ENCODE results near the gene SNRPB2. TPM values are rescaled to one million over a fixed set of nuclear protein-coding genes. Genes with fewer than 3 reads are reported as not detected.

The SNRPB2 gene
- polyA plus RNA-seq, 3 donors = 25.2 to 66.3 (median 62.3) TPM

DNA sequence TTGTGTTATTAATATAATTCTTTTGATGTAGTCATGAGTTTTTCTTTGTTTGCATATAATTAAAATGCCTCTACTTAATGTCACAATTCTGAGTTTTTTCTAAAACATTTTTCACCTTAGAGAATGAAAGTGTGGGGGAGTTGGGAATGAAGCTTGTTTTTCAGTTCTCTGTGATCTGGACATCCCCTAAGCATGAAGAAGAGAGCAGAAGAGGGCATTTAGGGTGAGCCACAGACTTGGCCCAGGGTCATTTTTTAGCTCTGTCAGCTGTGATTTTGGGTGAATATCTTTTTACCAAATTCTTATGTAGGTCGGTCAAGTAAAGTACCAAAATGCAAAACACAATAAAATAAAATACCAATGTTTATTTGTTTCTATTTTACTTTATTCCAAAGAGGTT, 22.3 kb downstream of the SNRPB2 start:
- H3K27me3 Mint-ChIP-seq (ENCODE audit: low read depth in 3 of 3) = peaks cover 12 to 23% (median 17%) of the 10 kb centered on the region in 3 donors
- TF ChIP-seq, protein P1, sequence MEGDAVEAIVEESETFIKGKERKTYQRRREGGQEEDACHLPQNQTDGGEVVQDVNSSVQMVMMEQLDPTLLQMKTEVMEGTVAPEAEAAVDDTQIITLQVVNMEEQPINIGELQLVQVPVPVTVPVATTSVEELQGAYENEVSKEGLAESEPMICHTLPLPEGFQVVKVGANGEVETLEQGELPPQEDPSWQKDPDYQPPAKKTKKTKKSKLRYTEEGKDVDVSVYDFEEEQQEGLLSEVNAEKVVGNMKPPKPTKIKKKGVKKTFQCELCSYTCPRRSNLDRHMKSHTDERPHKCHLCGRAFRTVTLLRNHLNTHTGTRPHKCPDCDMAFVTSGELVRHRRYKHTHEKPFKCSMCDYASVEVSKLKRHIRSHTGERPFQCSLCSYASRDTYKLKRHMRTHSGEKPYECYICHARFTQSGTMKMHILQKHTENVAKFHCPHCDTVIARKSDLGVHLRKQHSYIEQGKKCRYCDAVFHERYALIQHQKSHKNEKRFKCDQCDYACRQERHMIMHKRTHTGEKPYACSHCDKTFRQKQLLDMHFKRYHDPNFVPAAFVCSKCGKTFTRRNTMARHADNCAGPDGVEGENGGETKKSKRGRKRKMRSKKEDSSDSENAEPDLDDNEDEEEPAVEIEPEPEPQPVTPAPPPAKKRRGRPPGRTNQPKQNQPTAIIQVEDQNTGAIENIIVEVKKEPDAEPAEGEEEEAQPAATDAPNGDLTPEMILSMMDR (IDR thresholded peaks at IDR 0.05) = no peak

DNA sequence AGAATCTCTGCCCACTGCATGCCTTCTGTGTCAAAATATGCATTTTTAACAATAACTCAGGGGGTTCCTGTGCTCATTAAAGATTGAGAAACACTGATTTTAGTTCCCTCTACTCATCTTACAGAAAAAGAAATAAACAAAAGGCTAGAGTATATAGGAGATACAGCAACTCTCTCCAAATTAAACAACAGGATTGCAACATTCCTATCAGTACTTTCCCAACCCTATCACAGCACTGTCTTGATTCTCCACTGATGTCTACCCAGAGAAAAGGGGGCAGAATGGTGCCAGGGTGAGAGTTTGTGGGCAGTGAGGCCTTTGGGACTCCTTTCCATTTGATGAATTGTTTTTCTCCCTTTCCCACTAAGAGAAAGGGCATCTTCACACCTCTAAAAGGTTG, 23.1 kb downstream of the SNRPB2 start:
- H3K27ac ChIP-seq (ENCODE audit: low read depth in 1 of 2, low read length in 2 of 2) = no peak overlapping the region
- no peaks in the 10 kb centered on the region for H3K4me1 ChIP-seq (ENCODE audit: control insufficient read depth in 1 of 2, insufficient read depth in 2 of 2, low read length in 2 of 2)
- no peaks in the 10 kb centered on the region for H4K20me1 ChIP-seq (ENCODE audit: insufficient read depth, low read length)
- no peak overlapping the region for H2AFZ ChIP-seq (ENCODE audit: insufficient read depth, low read depth, low read length, poor library complexity, severe bottlenecking)
- Mint-ChIP-seq H3K27ac (no peak overlapping the region), H3K9me3 (peaks cover 2 to 11% (median 5%) of the 10 kb centered on the region in 7 donors), H3K36me3 (no peaks in the 10 kb centered on the region), H3K4me1 (no peaks in the 10 kb centered on the region), H3K4me3 (no peak overlapping the region), H3K27me3 (ENCODE audit: low read depth in 3 of 3) (peaks cover 11 to 22% (median 17%) of the 10 kb centered on the region in 3 donors)
- peaks cover 2 to 17% of the 10 kb centered on the region in 2 donors for H3K27me3 ChIP-seq (ENCODE audit: control insufficient read depth in 2 of 2, insufficient read depth in 2 of 2, low read length in 2 of 2)
- H3K4me2 ChIP-seq (replicated peaks; ENCODE audit: extremely low read depth, low read length, poor library complexity, severe bottlenecking) = no peak overlapping the region
- H3K9ac ChIP-seq (ENCODE audit: insufficient read depth, low read length, poor library complexity, severe bottlenecking) = no peak overlapping the region
- DNase-seq = no peak
- H3K4me3 ChIP-seq (replicated peaks in 1 of 3; ENCODE audit: low read depth in 2 of 3, low read length in 3 of 3) = no peak overlapping the region
- TF ChIP-seq, protein P1 (IDR thresholded peaks at IDR 0.05) = no peak
- intact Hi-C loops (cut with micrococcal nuclease) = loop anchor here in 1 of 2 donors (10.0 kb wide), 1 partner anchor 48 kb away; no protein-coding TSS in a partner anchor
- no peaks in the 10 kb centered on the region for H3K36me3 ChIP-seq (replicated peaks in 1 of 2; ENCODE audit: control insufficient read depth in 1 of 2, insufficient read depth in 2 of 2, low read length in 2 of 2)
- no peaks in the 10 kb centered on the region for H3K79me2 ChIP-seq (ENCODE audit: insufficient read depth, low read length)
- H3K9me3 ChIP-seq (replicated peaks in 1 of 2; ENCODE audit: control insufficient read depth in 1 of 2, insufficient read depth in 1 of 2, low read length in 2 of 2) = peaks cover 0 to 6% of the 10 kb centered on the region in 2 donors

More for the DNA sequence above, 22.3 kb downstream of the SNRPB2 start:
- Histone ChIP-seq H3K4me2 (replicated peaks; ENCODE audit: extremely low read depth, low read length, poor library complexity, severe bottlenecking) (no peak overlapping the region), H3K4me1 (ENCODE audit: control insufficient read depth in 1 of 2, insufficient read depth in 2 of 2, low read length in 2 of 2) (no peaks in the 10 kb centered on the region), H3K27me3 (ENCODE audit: control insufficient read depth in 2 of 2, insufficient read depth in 2 of 2, low read length in 2 of 2) (peaks cover 2 to 22% of the 10 kb centered on the region in 2 donors), H2AFZ (ENCODE audit: insufficient read depth, low read depth, low read length, poor library complexity, severe bottlenecking) (no peak overlapping the region), H3K9ac (ENCODE audit: insufficient read depth, low read length, poor library complexity, severe bottlenecking) (no peak overlapping the region), H3K27ac (ENCODE audit: low read depth in 1 of 2, low read length in 2 of 2) (no peak overlapping the region), H3K36me3 (replicated peaks in 1 of 2; ENCODE audit: control insufficient read depth in 1 of 2, insufficient read depth in 2 of 2, low read length in 2 of 2) (no peaks in the 10 kb centered on the region), H4K20me1 (ENCODE audit: insufficient read depth, low read length) (no peaks in the 10 kb centered on the region), H3K4me3 (replicated peaks in 1 of 3; ENCODE audit: low read depth in 2 of 3, low read length in 3 of 3) (no peak overlapping the region), H3K9me3 (replicated peaks in 1 of 2; ENCODE audit: control insufficient read depth in 1 of 2, insufficient read depth in 1 of 2, low read length in 2 of 2) (peaks cover 0 to 5% of the 10 kb centered on the region in 2 donors), H3K79me2 (ENCODE audit: insufficient read depth, low read length) (no peaks in the 10 kb centered on the region)
- intact Hi-C loops (cut with micrococcal nuclease) = loop anchor here in 1 of 2 donors (10.0 kb wide), 1 partner anchor 47 kb away; no protein-coding TSS in a partner anchor
- H3K36me3 Mint-ChIP-seq = no peaks in the 10 kb centered on the region
- no peaks in the 10 kb centered on the region for H3K4me1 Mint-ChIP-seq
- H3K9me3 Mint-ChIP-seq = peaks cover 0 to 11% (median 5%) of the 10 kb centered on the region in 7 donors
- H3K4me3 Mint-ChIP-seq = no peak overlapping the region
- WGBS (ENCODE audit: insufficient coverage) = no CpG with 5 or more reads among the region's 1 CpG
- no peak for DNase-seq
- no peak overlapping the region for H3K27ac Mint-ChIP-seq
